Activated CD8-positive, alpha-beta memory T cell treated with anti-CD3 and anti-CD28 coated beads for 24 hours (primary cell): ENCODE measurements around the gene CCL17.
"Not testable (repeated sequence)": the region's sequence is repeated elsewhere in the genome, so short reads cannot be mapped to it uniquely, and the experiment has no call there.

Source experiments
- DNase-seq: peaks from one replicate; pipeline ENCODE4 v3.0.0-alpha.2; 2020

Gene CCL17

GRCh38 chr16:57379579-57379978 is 25.0 kb upstream of the CCL17 start:
- DNase-seq: no peak

- DNase-seq: no peak
Observed at GRCh38 chr16:57380671-57381462, 23.7 kb upstream of the CCL17 start.

- no peak for DNase-seq
Observed at GRCh38 chr16:57381791-57382534, 22.6 kb upstream of the CCL17 start.

GRCh38 chr16:57382535-57383275 is 21.9 kb upstream of the CCL17 start:
- DNase-seq: no peak

GRCh38 chr16:57383276-57384247 is 21.0 kb upstream of the CCL17 start:
- no peak for DNase-seq

GRCh38 chr16:57384248-57385070 is 20.1 kb upstream of the CCL17 start:
- no peak for DNase-seq

GRCh38 chr16:57385083-57385482 is 19.5 kb upstream of the CCL17 start:
- no peak for DNase-seq

GRCh38 chr16:57386381-57386951 is 18.1 kb upstream of the CCL17 start:
- no peak for DNase-seq

GRCh38 chr16:57387598-57388354 is 16.8 kb upstream of the CCL17 start:
- DNase-seq: no peak

GRCh38 chr16:57388359-57389086 is 16.0 kb upstream of the CCL17 start:
- no peak for DNase-seq

GRCh38 chr16:57389087-57389468 is 15.5 kb upstream of the CCL17 start:
- no peak for DNase-seq

- no peak for DNase-seq
Observed at GRCh38 chr16:57390636-57391295, 13.8 kb upstream of the CCL17 start.

- DNase-seq: no peak
Observed at GRCh38 chr16:57391300-57391699, 13.3 kb upstream of the CCL17 start.

GRCh38 chr16:57391708-57392107 is 12.9 kb upstream of the CCL17 start:
- DNase-seq: no peak

- DNase-seq: no peak
Observed at GRCh38 chr16:57392694-57393093, 11.9 kb upstream of the CCL17 start.

GRCh38 chr16:57394444-57394843 is 10.1 kb upstream of the CCL17 start:
- DNase-seq: no peak

- DNase-seq: no peak
Observed at GRCh38 chr16:57395026-57395425, 9.5 kb upstream of the CCL17 start.

GRCh38 chr16:57396786-57397185 is 7.8 kb upstream of the CCL17 start:
- no peak for DNase-seq

- not testable (repeated sequence) for DNase-seq
Observed at GRCh38 chr16:57397493-57397892, 7.1 kb upstream of the CCL17 start.
